K562 (cell line): ENCODE measurements around the gene AP5Z1. TPM values are rescaled to one million over a fixed set of nuclear protein-coding genes. Genes with fewer than 3 reads are reported as not detected.

Experiments used
- ATAC-seq: fragments of 200-7000 bp; cut with Tn5 transposase; 3 replicates; pipeline ENCODE4 v1.9.1; 2020; ENCODE audit warnings: moderate library complexity
- BruUV-seq: library from RNA; stranded (reverse); fragments of 400-500 nt; replicated peaks from 2 replicates; lab custom pipeline; 2021; lab: Mats Ljungman, UMichigan
- CTCF ChIA-PET: fragments of 300-600 bp; formaldehyde crosslinking; extraction: SDS; loops from one replicate; lab custom pipeline; 2021; ENCODE audit warnings: low intra/inter-chr PET ratio; lab: Yijun Ruan, JAX
- POLR2A ChIA-PET: fragments of 300-600, 350-650 bp; sonication (Branson Sonifier 250); formaldehyde crosslinking; extraction: SDS; loops from one replicate; lab custom pipeline; 2021; ENCODE audit warnings: antibody characterized with exemption, inconsistent platforms; lab: Yijun Ruan, JAX
- DNase-seq, 4 experiments: peaks; one replicate each; pipeline versions ENCODE4 v3.0.0 to v3.0.0-alpha.2; 2011 to 2018; ENCODE audit warnings: low spot score in 3 of 4, mixed read lengths in 3 of 4; ENCODE audit errors: extremely low read depth in 1 of 4
- FAIRE-seq: peaks from 2 replicates; lab custom pipeline; 2011; peaks lifted over from hg19 to GRCh38; lab: Jason Lieb, UNC
- H2AFZ ChIP-seq: 2 replicates; pipeline ENCODE4 v1.6.0; 2011; ENCODE audit warnings: low read depth, low read length, control low read depth, inconsistent platforms
- H3K27ac ChIP-seq: fragments of 200-600 bp; 3 replicates; pipeline ENCODE4 v1.8.0; 2011; ENCODE audit warnings: low read depth, mild to moderate bottlenecking, control low read depth, inconsistent platforms, low read length, moderate library complexity, mixed read lengths; ENCODE audit errors: extremely low read depth
- H3K27me3 ChIP-seq, 2 experiments: fragments of 300-600 bp in 1 of 2; 2 replicates in 1 of 2; 3 replicates in 1 of 2; pipeline versions ENCODE4 v1.6.0 to v1.8.0; 2011; ENCODE audit warnings: inconsistent platforms in 2 of 2, low read length in 2 of 2, mild to moderate bottlenecking in 1 of 2, mixed read lengths in 1 of 2, moderate library complexity in 1 of 2; ENCODE audit not compliant: control insufficient read depth in 2 of 2, insufficient read depth in 2 of 2
- H3K36me3 ChIP-seq: fragments of 300-600 bp; 3 replicates; pipeline ENCODE4 v1.8.0; 2011; ENCODE audit warnings: mild to moderate bottlenecking, low read length, inconsistent platforms; ENCODE audit not compliant: control insufficient read depth, insufficient read depth
- H3K4me1 ChIP-seq, 2 experiments: fragments of 200-600 bp in 1 of 2; replicated peaks in 1 of 2; 2 replicates in 1 of 2; 3 replicates in 1 of 2; pipeline versions ENCODE4 v1.5.1 to v1.8.0; 2011; ENCODE audit warnings: inconsistent platforms in 2 of 2, low read length in 2 of 2, mild to moderate bottlenecking in 1 of 2, mixed read lengths in 1 of 2, moderate library complexity in 1 of 2; ENCODE audit not compliant: control insufficient read depth in 2 of 2, insufficient read depth in 2 of 2
- H3K4me2 ChIP-seq: 2 replicates; pipeline ENCODE4 v1.6.1; 2011; ENCODE audit warnings: low read length, control low read depth, inconsistent platforms, mixed read lengths; ENCODE audit not compliant: insufficient read depth
- H3K4me3 ChIP-seq: fragments of 200-600 bp; sonication (generic), shearing (Covaris generic); 2 replicates; pipeline ENCODE4 v1.5.1; 2016; ENCODE audit warnings: control low read depth, inconsistent platforms
- H3K79me2 ChIP-seq: fragments of 200-600 bp; 3 replicates; pipeline ENCODE4 v1.8.0; 2011; ENCODE audit warnings: low read length, inconsistent platforms; ENCODE audit not compliant: control insufficient read depth, insufficient read depth
- H3K9ac ChIP-seq, 2 experiments: 2 replicates each; pipeline versions ENCODE4 v1.6.0 to v1.6.1; 2011; ENCODE audit warnings: low read depth in 2 of 2, low read length in 2 of 2, control low read depth in 1 of 2, inconsistent platforms in 1 of 2, mild to moderate bottlenecking in 1 of 2, mixed read lengths in 1 of 2; ENCODE audit not compliant: insufficient read depth in 1 of 2
- H3K9me1 ChIP-seq: one replicate; pipeline ENCODE4 v1.6.0; 2011; ENCODE audit warnings: inconsistent platforms, mild to moderate bottlenecking, low read length, moderate library complexity; ENCODE audit not compliant: control insufficient read depth, insufficient read depth
- H3K9me3 ChIP-seq: replicated peaks from 2 replicates; pipeline ENCODE4 v1.5.1; 2011; ENCODE audit warnings: low read depth, low read length, inconsistent platforms; ENCODE audit not compliant: control insufficient read depth, insufficient read depth
- H4K20me1 ChIP-seq: replicated peaks from 2 replicates; pipeline ENCODE4 v1.6.1; 2011; ENCODE audit warnings: low read length, inconsistent platforms, mixed read lengths; ENCODE audit not compliant: control insufficient read depth, insufficient read depth
- ARID3A ChIP-seq: IDR thresholded peaks from 2 replicates; pipeline ENCODE4 v1.6.1; 2012; ENCODE audit warnings: low read depth, low read length, improper control_type of control experiment, borderline replicate concordance
- BACH1 ChIP-seq: fragments of 200-800 bp; sonication (Bioruptor generic); IDR thresholded peaks from 2 replicates; pipeline ENCODE4 v1.6.1; 2016; ENCODE audit warnings: missing genetic modification characterization, missing compliant biosample characterization
- FIP1L1 ChIP-seq: fragments of 200-400 bp; formaldehyde crosslinking; IDR thresholded peaks from 2 replicates; pipeline ENCODE4 v1.6.1; 2018; ENCODE audit warnings: mild to moderate bottlenecking, low read depth, low read length; ENCODE audit not compliant: poor library complexity, severe bottlenecking
- IRF1 ChIP-seq: sonication (generic); formaldehyde crosslinking; IDR thresholded peaks from 2 replicates; pipeline ENCODE4 v1.8.0; 2022; ENCODE audit warnings: missing genetic modification reagents, mild to moderate bottlenecking, borderline replicate concordance
- NBN ChIP-seq: fragments of 450-650 bp; IDR thresholded peaks from 2 replicates; pipeline ENCODE4 v1.6.1; 2016; ENCODE audit warnings: low read depth, mild to moderate bottlenecking
- ZFPM2 ChIP-seq: fragments of 250-450 bp; sonication (Bioruptor Pico); IDR thresholded peaks from 2 replicates; pipeline ENCODE4 v1.5.1; 2022; ENCODE audit warnings: mild to moderate bottlenecking
- WGBS: fragments of 100-300 bp; shearing (Covaris generic); methylation state at CpG from one replicate; pipeline ENCODE4 v1.1.6; 2016; ENCODE audit warnings: low coverage, mixed read lengths; ENCODE audit not compliant: insufficient coverage; ENCODE audit errors: missing lambda C conversion rate; 5-methylcytosine and 5-hydroxymethylcytosine counted together
- in situ Hi-C: fragments of 300-500 bp; cut with MboI; formaldehyde crosslinking; loops from 4 replicates; pipeline ENCODE4 v1.15.0; 2018; ENCODE audit warnings: inconsistent platforms, mixed read lengths
- intact Hi-C: fragments of 100-400 bp; cut with micrococcal nuclease; formaldehyde crosslinking; loops from 2 replicates; pipeline ENCODE4 v1.14.2; 2022
- polyA plus RNA-seq, 8 experiments: library from polyadenylated mRNA; depleted of rRNA in 4 of 8; stranded (reverse) in 5 of 8; unstranded in 3 of 8; fragments of >200 nt; fragmentation: Nextera tagmentation in 2 of 8; fragmentation: Illumina TruSeq in 1 of 8; extraction: Ambion mirVana in 2 of 8; extraction: Trizol in 1 of 8; gene quantifications; 2 replicates each; pipeline versions ENCODE4 v1.2.1 to v1.2.3, GENCODE V29; 2011 to 2014; ENCODE audit warnings: inconsistent platforms in 1 of 8, missing spikeins in 1 of 8
- total RNA-seq, 7 experiments: library from RNA; depleted of rRNA in 6 of 7; stranded (reverse); fragments of >200 nt in 6 of 7; fragmentation: Illumina TruSeq in 2 of 7; extraction: Trizol in 2 of 7; gene quantifications; 2 replicates each; pipeline versions ENCODE4 v1.2.1 to v1.2.3, GENCODE V29; 2011 to 2021; ENCODE audit warnings: low replicate concordance in 1 of 7
- TF ChIP-seq, protein P1 (sequence below): sonication (generic); formaldehyde crosslinking; IDR thresholded peaks from 2 replicates; pipeline ENCODE4 v1.8.0; 2022; ENCODE audit warnings: mild to moderate bottlenecking, missing genetic modification reagents

The AP5Z1 gene
- total and polyA plus RNA-seq, 9 of the 15 experiments (the other 6 are each of a cell fraction or from before 2014, with no cell fraction given) = 0.06 to 31.1 (median 6.4) TPM

DNA sequence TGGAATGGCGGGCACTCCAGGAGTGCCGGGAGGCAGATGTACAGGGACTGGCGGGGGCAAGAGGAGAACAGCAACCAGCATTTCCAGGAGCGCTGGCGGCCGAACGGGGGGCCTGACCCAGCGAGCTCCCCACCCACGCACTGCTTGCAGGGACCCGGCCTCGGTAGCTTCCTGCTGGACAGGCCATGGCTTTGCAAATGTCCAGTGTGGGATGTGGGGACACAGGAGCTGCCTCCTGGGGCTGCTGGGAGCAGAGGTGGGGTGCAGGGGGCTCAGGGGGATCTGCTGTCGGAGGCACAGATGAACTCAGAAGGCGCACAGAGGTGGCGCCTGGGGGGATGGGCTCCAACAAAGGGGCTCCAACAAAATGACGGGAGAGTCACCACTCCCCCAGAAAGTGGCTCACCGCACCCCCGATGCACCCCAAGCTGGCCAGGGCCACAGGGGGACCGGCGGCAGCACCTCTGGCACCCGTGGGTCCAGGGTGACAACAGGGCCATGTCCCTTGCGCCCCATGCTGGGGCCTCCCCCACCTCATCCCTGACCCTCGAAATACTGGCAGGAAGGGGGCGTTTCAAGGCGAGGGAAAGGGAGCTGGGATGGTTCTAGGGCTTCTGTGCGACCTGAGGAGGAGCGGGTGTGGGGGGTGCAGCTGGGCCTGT lies 41.1 kb downstream of the AP5Z1 start:
- CTCF ChIA-PET = no interaction called here
- no peaks in the 10 kb centered on the region for H3K9me1 ChIP-seq
- no peak overlapping the region for H3K9ac ChIP-seq
- H3K4me3 ChIP-seq = no peak overlapping the region
- in situ Hi-C loops (no loop called here), intact Hi-C loops (no loop called here)
- H3K27me3 ChIP-seq = no peaks in the 10 kb centered on the region
- 63% methylated on average over 24 of the region's 26 CpGs for WGBS
- ATAC-seq (no peak), DNase-seq (no peak), FAIRE-seq (no peak)
- no peak overlapping the region for H3K27ac ChIP-seq
- H3K4me2 ChIP-seq = no peak overlapping the region
- H3K4me1 ChIP-seq = peaks cover 0 to 51% of the 10 kb centered on the region in 2 experiments; a peak in 2 of 5 replicates
- no peaks in the 10 kb centered on the region for H4K20me1 ChIP-seq
- H3K36me3 ChIP-seq = no peaks in the 10 kb centered on the region
- no peak overlapping the region for H2AFZ ChIP-seq
- POLR2A ChIA-PET = interaction anchor here (0.5 to 1.1 kb wide), 4 partner anchors 8 to 267 kb away, joined by 3 read pairs; no protein-coding TSS in a partner anchor
- H3K9me3 ChIP-seq = no peaks in the 10 kb centered on the region
- H3K79me2 ChIP-seq = no peaks in the 10 kb centered on the region
- BruUV-seq = no TSS peak
- TF ChIP-seq BACH1 (no peak), ARID3A (no peak), FIP1L1 (no peak), ZFPM2 (CRISPR knock-in tag) (no peak), NBN (no peak), IRF1 (CRISPR knock-in tag) (no peak)
- TF ChIP-seq, protein P1, sequence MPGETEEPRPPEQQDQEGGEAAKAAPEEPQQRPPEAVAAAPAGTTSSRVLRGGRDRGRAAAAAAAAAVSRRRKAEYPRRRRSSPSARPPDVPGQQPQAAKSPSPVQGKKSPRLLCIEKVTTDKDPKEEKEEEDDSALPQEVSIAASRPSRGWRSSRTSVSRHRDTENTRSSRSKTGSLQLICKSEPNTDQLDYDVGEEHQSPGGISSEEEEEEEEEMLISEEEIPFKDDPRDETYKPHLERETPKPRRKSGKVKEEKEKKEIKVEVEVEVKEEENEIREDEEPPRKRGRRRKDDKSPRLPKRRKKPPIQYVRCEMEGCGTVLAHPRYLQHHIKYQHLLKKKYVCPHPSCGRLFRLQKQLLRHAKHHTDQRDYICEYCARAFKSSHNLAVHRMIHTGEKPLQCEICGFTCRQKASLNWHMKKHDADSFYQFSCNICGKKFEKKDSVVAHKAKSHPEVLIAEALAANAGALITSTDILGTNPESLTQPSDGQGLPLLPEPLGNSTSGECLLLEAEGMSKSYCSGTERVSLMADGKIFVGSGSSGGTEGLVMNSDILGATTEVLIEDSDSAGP (CRISPR knock-in tag) = no peak
